HG03039 (cell line): ENCODE data around the gene TMEM151B.

Experiments
- ATAC-seq: cut with Tn5 transposase; IDR thresholded peaks from one replicate; pipeline ENCODE4 v1.9.1; 2021; ENCODE audit warnings: mild to moderate bottlenecking, moderate library complexity; ENCODE audit not compliant: unreplicated experiment

TMEM151B gene

DNA sequence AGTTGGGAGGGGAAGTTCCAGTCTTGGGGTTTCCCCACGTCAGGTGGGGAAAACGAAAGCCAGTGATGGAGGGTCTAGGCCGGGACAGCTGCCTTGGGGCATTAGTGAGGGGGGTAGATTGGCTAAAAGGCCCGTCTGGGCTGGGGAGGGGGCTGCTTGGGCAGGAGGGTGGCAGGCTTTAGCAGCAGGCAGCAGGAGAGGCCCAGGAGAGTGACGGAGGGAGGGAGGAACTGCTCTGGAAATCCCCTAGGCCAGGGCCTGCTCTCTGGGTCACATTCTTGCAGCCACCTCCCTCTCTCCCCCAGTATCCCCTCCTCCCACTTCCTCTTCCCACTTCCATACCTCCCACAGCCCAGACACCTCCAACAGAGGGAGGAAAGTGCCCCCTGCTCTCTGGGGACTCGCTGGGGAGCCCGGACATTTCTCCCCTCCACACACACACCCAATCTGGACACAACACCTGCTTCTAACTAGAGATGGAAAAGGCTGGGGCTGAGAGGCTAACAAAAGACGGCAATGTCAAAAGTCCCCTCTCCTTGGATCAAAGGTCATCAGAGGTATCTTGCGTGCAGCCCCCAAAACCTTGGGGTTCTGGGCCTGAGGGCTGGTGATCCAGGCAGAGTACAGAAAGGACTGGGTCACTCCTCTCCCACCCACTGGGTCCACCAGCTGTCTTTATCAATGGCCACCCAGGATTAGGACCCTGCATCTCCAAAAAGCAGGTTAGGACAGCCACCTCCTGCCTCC lies 6.7 kb upstream of the TMEM151B start:
- ATAC-seq = no peak

DNA sequence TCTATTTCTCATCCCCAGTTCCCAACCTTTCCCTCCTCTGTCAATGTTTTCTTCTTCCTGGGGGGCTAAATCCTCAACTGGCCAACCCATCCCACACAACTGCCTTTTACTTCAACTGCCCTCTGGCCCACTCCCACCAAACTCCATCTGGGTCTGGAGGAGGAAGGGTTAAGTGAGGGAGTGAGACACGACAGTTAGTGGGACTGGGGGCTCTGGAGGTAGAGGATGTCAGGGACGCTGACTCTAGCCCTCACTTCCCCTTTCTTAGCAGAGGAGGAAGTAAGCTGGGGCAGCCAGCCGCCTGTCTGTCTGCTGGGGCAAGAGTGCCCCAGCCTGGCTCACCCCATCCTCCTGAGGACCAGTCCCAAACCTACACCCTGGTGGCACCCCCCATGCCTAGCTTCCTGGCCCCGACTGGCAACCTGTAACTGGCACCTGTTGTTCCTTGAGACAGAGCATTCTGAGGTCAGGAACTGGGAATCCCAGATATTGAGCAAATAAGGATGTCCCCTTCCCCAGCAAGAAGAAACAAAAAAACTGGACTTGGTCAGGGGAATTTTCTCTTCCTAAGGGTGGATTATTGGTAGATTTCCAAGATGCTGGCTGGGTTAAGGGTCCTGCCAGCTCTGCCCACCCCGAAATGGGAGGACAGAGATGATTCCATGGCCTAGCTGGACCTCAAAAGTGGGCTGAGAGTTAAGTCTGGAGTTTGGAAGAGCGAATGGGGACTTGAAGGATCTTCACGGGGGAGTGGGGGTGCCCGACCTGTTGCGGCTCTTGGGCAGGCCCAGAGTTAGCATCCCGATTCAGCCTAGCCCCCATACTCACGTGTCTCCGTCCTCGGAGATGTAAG lies 5.9 kb upstream of the TMEM151B start:
- ATAC-seq = no peak

DNA sequence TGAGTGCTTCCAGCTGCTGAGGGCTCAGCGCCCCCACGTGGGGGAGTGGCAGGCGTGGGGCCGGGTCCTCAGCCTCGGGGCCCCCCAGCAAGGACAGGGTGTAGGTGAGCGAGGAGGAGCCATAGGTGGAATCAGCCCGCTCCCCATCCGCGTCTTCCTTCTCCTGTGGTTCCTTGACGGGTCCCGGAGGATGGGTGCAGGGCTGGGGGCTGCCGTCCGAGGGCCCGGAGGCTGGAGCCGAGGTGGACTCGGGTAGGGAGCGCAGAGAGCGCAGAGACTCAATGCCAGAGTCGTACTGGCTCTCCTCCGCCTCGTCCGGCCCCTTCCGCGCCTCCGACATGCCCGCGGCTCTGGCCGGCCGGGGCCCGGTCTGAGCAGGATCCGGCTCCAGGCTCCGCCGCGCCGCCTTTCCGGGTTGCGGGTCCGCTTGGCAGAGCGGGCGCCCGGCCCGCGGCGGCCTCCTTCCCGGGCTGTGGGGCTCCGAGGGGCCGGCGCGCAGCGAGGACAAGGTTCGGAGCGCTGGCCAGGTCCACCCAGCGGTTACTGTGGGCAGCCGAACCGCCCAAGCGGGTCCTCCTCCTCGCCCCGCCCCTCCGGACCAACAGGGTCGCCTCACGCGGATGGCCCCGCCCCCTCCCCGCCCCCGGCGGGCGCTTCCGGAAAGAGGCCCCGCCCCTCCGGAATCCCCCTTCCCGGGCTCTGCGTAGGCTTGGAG lies 5.1 kb upstream of the TMEM151B start, which contains the start of gene NFKBIE:
Gene NFKBIE (minus strand): TSS at position 545 of the 715 bp plus-strand sequence. CDS start 205 bp downstream, at position 340.
- peak; percentile 39 for ATAC-seq

DNA sequence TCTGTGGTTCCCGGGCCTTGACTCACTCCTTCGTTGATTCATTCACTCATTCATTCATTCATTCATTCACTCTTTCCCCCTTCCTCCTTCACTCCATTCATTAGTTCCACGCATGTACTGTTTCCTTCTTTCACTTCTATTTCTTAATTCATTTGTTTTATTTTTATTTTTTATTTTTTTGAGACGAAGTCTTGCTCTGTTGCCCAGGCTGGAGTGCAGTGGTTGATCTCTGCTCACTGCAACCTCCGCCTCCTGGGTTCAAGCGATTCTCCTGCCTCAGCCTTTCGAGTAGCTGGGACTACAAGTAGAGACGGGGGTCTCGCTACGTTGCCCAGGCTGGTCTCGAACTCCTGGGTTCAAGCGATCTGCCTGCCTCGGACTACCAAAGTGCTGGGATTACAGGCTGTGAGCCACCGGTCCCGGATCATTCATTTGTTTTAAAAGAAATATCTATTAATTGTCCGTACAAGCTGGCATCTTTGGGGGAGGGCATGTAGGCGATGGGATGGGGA lies 4.5 kb upstream of the TMEM151B start:
- ATAC-seq = no peak

DNA sequence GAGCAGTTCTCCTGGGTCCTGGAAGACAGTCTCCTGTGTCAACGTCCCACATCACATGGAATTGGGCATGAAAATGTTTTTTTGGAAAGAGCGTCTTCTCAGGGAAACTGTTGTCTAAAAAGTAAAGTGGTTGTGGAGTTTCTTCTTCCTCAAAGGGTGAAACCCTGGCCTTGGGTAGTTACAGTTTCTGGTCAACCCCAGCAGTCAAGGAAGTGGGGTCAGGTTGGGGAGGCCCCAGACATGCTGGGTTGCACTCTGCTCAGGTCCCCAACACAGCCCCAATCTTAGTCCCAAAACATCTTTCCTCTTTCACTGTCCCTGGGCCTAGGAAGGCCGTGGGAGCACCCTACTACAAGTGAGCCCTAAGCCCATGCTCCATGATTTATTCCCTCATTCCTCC lies 3.9 kb upstream of the TMEM151B start:
- no peak for ATAC-seq

DNA sequence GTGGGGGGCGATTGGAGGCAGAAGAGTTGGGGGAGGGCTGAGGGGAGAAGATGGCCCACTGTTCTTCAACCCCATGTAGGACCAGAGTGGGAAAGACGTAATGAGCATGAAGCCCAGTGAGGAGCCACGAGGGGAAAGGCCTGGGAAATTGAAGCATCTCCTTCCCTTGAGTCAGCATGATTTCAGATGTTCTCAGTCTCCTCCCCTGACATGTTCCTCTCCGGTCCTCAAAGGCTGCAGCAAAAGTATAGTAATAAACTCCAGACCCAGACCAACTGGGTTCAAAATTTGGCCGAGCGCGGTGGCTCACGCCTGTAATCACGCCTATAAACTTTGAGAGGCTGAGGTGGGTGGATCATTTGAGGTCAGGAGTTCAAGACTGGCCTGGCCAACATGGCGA lies 3.0 kb upstream of the TMEM151B start:
- ATAC-seq = no peak

DNA sequence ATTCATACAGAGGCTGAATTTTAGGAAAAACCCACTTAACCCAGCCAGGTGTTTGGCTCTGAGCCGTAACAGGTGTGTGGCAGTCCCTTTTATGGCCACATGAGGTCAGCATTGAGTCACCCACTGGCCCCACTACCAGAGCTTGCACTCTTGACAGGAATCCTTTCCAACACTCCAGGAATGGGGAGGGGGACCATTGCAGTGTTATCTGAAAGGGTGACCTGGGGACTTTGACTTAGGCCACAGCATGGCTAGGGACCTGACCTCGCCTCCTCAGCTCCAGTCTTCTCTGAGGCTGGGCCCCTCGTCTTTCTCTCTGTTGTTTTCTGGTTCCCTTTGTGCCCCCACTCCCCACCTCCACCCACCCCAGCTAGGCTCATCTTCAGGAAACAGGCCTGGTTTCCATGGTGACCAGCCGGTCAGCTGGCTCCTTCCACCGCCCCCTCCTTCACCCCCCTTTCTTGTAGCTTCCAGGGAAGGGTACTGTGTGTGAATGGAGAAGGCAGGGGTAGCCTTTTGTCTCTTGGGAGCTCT lies 2.1 kb upstream of the TMEM151B start:
- no peak for ATAC-seq

DNA sequence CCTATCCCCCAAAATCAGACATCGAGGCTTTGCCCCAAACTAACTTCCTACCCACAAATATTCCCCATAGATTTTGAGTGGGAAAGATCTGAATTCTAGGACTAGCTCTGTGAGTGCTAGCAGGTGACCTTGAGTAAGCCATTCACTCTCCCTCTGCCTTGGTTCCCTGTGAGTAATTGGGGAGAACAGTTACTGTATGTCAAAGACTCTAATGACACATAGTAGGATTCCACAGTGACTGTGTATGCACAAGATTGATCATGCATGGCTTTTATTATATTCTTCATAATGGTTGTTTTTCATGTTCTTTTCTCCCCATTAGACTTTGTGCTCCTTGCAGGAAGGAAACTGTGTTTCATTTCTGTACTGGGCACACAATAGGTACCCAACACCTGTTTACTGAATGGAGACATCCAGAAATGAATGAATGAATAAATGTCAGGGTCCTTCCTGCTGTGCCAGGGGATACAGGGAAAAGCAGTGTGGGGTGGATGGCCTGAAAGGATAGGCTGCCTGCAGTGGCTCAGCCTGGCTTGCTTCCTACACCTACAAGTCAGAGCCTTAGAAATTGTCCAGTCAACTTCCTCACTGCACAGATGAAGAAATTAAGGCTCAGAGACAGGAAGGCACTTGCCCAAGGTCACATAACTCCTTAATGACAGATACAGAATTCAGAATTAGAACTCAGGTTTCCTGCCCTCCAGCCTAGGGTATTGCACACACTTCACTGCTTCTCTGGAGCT lies 901 bp upstream of the TMEM151B start:
- ATAC-seq = no peak

DNA sequence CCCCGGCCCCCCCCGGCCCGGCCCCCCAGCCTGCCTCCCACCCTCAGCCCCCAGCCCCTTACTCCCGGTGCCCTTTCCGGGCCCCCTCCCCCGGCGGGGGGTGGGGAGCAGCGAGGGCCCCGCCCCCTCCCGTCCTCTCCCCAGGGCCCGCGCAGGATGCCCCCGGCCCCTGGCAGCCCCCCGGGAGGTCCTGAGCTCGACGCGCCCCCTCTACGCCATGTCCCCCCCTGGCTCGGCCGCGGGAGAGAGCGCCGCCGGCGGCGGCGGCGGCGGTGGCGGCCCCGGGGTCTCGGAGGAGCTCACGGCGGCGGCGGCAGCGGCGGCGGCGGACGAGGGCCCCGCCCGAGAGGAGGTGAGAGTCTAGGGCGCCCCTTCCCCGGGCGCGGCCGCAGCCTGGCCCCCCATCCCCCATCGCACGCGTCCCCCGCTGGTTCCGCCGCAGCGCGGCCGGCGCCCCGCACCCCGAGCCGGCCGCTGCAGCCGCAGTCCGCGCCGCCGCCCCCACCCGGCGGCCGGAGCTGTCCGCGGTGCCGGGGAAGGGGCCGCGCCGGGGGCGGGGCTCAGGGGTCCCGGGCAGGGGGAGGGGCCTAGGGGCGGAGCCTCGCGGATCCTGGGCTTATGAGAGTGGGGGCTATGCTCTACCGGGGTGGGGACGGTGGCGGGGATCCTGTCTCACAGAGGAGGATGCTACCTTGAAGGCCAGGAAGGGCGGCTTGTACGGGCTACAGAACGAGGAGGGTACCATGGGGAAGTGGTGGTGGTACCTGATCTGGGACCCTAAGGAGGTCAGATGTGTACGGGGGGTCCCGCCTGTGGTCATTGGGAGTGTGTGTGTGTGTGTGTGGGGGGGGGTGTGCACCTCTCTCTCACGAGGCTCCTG lies 516 bp downstream of the TMEM151B start:
- ATAC-seq = no peak

DNA sequence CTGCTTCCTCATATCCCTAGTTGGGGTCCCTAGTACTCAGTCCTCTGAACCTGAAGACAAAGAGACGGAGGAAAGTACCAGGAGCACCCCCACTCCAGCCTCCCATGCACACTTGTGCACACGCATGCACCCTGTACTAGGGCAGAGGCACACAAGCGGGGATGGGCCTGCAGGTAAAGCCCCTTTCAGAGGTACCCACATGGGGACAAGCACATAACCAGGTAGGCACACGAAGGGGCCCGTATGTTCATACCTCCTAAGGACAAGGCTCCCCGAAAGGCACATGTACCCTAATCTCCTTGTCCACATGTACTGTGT lies 1.1 kb downstream of the TMEM151B start:
- ATAC-seq = no peak

DNA sequence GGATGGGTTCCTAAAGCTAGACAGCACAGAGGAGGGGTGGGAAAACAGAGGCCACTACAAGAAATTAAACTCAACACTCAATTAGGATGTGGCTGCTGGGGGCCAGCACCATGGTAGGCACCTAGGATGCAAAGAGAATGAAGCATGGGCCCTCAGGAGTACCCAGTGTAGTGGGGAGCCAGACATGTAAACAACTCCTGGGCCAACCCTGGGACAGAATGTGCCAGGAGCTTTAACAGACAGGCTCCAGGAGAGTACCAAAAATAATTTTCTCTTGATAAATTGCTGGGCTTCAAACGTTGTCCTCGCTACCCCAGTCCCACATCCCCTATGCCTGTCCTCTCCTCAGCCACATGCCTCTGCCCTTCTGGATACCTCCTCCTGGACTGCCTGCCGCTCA lies 1.7 kb downstream of the TMEM151B start:
- ATAC-seq = no peak

DNA sequence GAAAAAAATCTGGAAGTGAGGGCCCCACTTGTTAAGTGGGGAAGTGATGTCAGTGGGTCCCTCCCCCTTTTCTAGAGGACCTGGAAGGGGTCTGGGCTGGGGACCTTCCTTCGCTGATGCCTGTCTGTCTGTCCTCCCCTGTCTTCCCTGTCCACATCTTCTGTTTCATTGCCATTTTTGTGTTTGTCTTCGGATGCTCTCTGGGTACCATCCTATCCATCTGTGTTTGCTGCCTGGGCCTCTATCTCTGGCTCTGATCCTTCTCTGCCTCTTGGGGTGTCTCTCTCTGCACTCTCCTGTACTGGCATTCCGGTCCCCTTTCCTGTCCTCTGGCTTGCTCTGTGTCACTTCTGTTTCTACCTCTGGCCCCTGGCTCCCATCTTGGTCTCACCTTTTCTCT lies 2.3 kb downstream of the TMEM151B start:
- ATAC-seq = no peak

DNA sequence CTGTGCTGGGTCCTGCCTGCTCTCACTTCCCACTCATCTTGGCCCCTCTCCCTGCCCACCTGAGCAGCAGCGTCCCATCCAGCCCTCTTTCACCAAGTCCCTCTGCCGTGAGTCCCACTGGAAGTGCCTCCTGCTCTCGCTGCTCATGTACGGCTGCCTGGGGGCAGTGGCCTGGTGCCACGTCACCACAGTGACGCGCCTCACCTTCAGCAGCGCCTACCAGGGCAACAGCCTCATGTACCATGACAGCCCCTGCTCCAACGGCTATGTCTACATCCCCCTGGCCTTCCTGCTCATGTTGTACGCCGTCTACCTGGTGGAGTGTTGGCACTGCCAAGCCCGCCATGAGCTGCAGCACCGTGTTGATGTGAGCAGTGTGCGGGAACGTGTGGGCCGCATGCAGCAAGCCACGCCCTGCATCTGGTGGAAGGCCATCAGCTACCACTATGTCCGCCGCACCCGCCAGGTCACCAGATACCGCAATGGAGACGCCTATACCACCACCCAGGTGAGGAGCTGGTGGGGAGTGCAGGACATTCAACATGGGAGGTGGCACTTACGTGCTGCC lies 2.8 kb downstream of the TMEM151B start:
- no peak for ATAC-seq

DNA sequence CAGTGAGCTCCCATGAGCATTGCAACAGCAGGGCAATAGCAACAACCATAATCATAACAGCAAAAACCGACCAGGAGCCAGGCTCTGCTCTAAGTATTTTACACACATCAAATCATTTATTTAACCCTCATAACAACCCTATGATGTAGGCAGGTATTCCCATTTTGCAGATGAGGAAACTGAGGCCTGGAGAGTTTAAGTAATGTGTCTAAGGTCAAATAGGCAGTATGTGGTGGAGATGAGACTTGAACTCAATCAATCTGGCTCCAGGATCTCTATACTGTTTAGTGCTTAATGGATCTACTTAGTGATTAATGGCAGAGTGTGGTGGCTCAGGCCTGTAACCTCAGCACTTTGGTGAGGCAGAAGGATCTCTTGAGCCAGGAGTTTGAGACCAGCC lies 3.4 kb downstream of the TMEM151B start:
- no peak for ATAC-seq

DNA sequence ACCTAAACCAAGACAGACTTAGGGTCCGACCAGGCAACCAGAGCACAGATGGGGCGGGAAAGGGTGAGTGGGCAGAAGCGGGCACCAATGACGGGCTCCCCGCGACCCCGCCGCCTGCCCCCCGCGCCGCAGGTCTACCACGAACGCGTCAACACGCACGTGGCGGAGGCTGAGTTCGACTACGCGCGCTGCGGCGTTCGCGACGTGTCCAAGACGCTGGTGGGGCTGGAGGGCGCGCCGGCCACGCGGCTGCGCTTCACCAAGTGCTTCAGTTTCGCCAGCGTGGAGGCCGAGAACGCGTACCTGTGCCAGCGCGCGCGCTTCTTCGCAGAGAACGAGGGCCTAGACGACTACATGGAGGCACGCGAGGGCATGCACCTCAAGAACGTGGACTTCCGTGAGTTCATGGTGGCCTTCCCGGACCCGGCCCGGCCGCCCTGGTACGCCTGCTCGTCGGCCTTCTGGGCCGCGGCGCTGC lies 5.1 kb downstream of the TMEM151B start:
- no peak for ATAC-seq

DNA sequence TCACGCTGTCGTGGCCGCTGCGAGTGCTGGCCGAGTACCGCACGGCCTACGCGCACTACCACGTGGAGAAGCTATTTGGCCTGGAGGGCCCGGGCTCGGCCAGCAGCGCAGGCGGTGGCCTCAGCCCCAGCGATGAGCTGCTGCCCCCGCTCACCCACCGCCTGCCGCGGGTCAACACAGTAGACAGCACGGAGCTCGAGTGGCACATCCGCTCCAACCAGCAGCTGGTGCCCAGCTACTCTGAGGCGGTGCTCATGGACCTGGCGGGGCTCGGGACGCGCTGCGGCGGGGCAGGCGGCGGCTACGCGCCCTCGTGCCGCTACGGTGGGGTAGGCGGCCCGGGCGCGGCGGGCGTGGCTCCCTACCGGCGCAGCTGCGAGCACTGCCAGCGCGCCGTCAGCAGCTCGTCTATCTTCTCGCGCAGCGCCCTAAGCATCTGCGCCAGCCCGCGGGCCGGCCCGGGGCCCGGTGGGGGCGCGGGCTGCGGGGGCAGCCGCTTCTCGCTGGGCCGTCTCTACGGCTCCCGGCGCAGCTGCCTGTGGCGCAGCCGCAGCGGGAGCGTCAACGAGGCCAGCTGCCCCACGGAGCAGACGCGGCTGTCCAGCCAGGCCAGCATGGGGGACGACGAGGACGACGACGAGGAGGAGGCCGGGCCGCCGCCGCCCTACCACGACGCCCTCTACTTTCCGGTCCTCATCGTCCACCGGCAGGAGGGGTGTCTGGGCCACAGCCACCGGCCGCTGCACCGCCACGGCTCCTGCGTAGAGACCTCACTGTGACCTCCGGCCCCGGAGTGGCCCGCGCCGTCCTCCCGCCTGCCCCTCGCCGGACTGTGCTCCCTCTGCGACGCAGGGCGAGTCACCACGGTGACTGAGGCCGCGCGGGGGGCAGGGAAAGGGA lies 5.7 kb downstream of the TMEM151B start:
- ATAC-seq = no peak

DNA sequence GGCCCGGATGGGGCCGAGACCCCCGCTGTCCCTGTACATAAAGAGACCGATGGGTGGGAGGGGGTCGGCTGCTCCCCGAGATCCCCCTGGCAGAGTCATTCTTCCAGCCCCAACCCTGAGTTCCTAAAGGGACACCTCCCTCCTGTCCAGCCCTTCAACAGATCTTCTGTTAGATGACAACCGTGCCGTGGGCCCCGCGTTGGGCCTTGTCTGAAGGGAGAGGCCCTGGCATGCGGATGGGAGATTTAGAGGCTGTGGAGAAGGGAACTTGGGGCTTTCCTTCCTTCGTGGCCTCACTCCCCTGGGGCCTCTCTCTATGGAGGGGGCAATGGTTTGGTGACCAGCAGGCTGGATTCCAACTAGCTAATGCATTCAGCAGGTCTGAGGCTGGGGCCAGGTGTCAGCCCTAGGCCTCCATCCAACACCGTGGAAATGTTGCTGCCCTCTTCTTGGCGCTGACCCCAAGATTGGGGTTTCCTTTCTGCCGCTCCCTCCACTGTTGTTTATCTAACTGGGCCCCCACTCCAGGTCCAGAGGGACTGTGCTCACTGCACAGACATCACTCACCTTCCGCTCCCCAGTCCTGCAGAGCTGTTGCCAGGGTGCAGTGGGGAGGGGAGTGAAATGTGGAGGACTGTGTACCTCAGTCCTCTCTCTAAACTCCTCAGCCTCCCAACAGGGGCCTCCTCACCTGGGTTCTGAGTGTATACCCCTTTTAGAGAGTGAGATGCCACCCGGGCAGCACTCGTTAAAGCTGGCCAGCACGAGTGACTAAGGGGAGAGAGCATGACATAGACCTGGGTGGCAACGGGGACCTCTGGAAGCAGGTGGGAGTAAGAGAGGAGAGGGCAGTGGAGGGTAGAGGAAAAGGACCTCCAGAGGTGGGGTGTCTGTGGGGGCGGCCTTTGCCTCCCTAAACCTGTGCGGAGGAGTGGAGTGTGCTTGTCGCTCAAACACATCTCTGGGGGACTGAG lies 6.7 kb downstream of the TMEM151B start:
- no peak for ATAC-seq
